Tibial artery (tissue), 4 donors: Measurements from ENCODE around the gene KDM2B.
"Not testable (repeated sequence)": the region's sequence is repeated elsewhere in the genome, so short reads cannot be mapped to it uniquely, and the experiment has no call there.

Experiments
- DNase-seq, 2 donors: peaks; one replicate each; pipeline ENCODE4 v3.0.0-alpha.2; 2019
- H3K27ac ChIP-seq, 2 donors: fragments of 200-600 bp; sonication (generic) in 1 of 2; 1 replicate in 1 of 2; 2 replicates in 1 of 2; pipeline ENCODE4 v1.5.1; 2018 to 2019; ENCODE audit warnings: mild to moderate bottlenecking in 1 of 2
- H3K27me3 ChIP-seq, 2 donors: fragments of 200-600 bp; sonication (generic) in 1 of 2; one replicate each; pipeline versions ENCODE4 v1.5.1 to v1.6.0; 2016 to 2019
- H3K36me3 ChIP-seq, 3 donors: fragments of 200-600 bp; sonication (generic) in 2 of 3; one replicate each; pipeline ENCODE4 v1.5.1; 2016 to 2019; ENCODE audit warnings: mild to moderate bottlenecking in 2 of 3
- H3K4me1 ChIP-seq, 4 donors: fragments of 200-600 bp; sonication (generic) in 2 of 4; 1 replicate in 3 of 4; 2 replicates in 1 of 4; pipeline ENCODE4 v1.5.1; 2016 to 2019
- H3K4me3 ChIP-seq, 2 donors: fragments of 200-600 bp; sonication (generic) in 1 of 2; 1 replicate in 1 of 2; 2 replicates in 1 of 2; pipeline ENCODE4 v1.5.1; 2018 to 2019; ENCODE audit warnings: mild to moderate bottlenecking in 2 of 2
- H3K9me3 ChIP-seq, 3 donors: fragments of 200-600 bp; sonication (generic) in 1 of 3; one replicate each; pipeline ENCODE4 v1.5.1; 2016 to 2019
- intact Hi-C: fragments of 100-400 bp; cut with DNase I; formaldehyde crosslinking; loops from one replicate; pipeline ENCODE4 v1.15.0; 2023; ENCODE audit warnings: low total_unique reads
- TF ChIP-seq, protein P1 (sequence below), 2 experiments: fragments of 200-600 bp in 1 of 2; fragments of 450-650 bp in 1 of 2; IDR thresholded peaks; one replicate each; pipeline ENCODE4 v1.5.1; 2017 to 2019; ENCODE audit warnings: antibody characterized with exemption in 2 of 2, mild to moderate bottlenecking in 1 of 2, moderate library complexity in 1 of 2

The KDM2B gene

GRCh38 chr12:121494093-121494787 is 86.6 kb downstream of the KDM2B start:
- no peak overlapping the region for H3K27ac ChIP-seq
- H3K36me3 ChIP-seq, result peaks cover 0 to 9% (median 0%) of the 10 kb centered on the region in 3 donors
- H3K4me1 ChIP-seq, result no peaks in the 10 kb centered on the region
- intact Hi-C loops, result no loop called here
- no peaks in the 10 kb centered on the region for H3K9me3 ChIP-seq
- H3K27me3 ChIP-seq, result no peaks in the 10 kb centered on the region
- no peak overlapping the region for H3K4me3 ChIP-seq
- no peak for DNase-seq
- TF ChIP-seq, protein P1, sequence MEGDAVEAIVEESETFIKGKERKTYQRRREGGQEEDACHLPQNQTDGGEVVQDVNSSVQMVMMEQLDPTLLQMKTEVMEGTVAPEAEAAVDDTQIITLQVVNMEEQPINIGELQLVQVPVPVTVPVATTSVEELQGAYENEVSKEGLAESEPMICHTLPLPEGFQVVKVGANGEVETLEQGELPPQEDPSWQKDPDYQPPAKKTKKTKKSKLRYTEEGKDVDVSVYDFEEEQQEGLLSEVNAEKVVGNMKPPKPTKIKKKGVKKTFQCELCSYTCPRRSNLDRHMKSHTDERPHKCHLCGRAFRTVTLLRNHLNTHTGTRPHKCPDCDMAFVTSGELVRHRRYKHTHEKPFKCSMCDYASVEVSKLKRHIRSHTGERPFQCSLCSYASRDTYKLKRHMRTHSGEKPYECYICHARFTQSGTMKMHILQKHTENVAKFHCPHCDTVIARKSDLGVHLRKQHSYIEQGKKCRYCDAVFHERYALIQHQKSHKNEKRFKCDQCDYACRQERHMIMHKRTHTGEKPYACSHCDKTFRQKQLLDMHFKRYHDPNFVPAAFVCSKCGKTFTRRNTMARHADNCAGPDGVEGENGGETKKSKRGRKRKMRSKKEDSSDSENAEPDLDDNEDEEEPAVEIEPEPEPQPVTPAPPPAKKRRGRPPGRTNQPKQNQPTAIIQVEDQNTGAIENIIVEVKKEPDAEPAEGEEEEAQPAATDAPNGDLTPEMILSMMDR (IDR thresholded peaks at IDR 0.05), result peak; percentile 61 to 67

GRCh38 chr12:121490401-121491281 is 90.2 kb downstream of the KDM2B start:
- H3K4me1 ChIP-seq, result no peaks in the 10 kb centered on the region
- H3K27ac ChIP-seq, result no peak overlapping the region
- no peaks in the 10 kb centered on the region for H3K9me3 ChIP-seq
- intact Hi-C loops, result no loop called here
- DNase-seq, result no peak
- no peaks in the 10 kb centered on the region for H3K27me3 ChIP-seq
- TF ChIP-seq, protein P1 (IDR thresholded peaks at IDR 0.05), result no peak
- no peak overlapping the region for H3K4me3 ChIP-seq
- H3K36me3 ChIP-seq, result peaks cover 0 to 9% (median 0%) of the 10 kb centered on the region in 3 donors

DNA sequence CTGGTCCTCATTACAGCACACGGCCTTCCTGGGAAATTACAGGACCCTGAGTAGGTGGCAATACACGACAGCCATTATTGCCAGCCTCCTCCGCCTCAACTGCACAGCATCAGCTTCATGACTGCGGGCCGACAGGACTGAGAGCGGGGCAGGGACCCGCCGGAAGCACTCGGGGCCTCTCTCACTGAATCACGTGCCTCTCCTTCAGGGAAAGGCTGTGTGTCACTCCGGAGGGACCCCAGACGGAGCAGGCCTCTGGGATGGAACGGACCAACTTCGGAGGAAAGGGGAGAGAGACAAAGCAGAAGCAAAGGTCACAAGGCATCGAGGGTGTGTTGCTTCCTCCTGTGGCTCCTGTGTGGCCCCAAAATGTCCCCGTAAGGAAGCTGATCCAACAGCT is 90.9 kb downstream of the KDM2B start:
- DNase-seq, result no peak
- Histone ChIP-seq H3K4me3 (no peak overlapping the region), H3K9me3 (no peaks in the 10 kb centered on the region), H3K27me3 (no peaks in the 10 kb centered on the region), H3K4me1 (no peaks in the 10 kb centered on the region), H3K27ac (no peak overlapping the region), H3K36me3 (peaks cover 0 to 9% (median 0%) of the 10 kb centered on the region in 3 donors)
- TF ChIP-seq, protein P1 (IDR thresholded peaks at IDR 0.05), result no peak
- intact Hi-C loops, result no loop called here

- no peak overlapping the region for H3K27ac ChIP-seq
- H3K4me1 ChIP-seq, result no peaks in the 10 kb centered on the region
- TF ChIP-seq, protein P1 (IDR thresholded peaks at IDR 0.05), result no peak
- DNase-seq, result no peak
- H3K9me3 ChIP-seq, result no peaks in the 10 kb centered on the region
- H3K4me3 ChIP-seq, result no peak overlapping the region
- peaks cover 0 to 11% (median 0%) of the 10 kb centered on the region in 3 donors for H3K36me3 ChIP-seq
- intact Hi-C loops, result no loop called here
- H3K27me3 ChIP-seq, result no peaks in the 10 kb centered on the region
Observed at GRCh38 chr12:121484967-121485366, 95.9 kb downstream of the KDM2B start.

- DNase-seq, H3K4me1 ChIP-seq, H3K27me3 ChIP-seq, H3K27ac ChIP-seq, H3K36me3 ChIP-seq, intact Hi-C loops, H3K4me3 ChIP-seq, H3K9me3 ChIP-seq: not testable (repeated sequence)
Observed at GRCh38 chr12:121484564-121484963, 96.3 kb downstream of the KDM2B start.

DNA sequence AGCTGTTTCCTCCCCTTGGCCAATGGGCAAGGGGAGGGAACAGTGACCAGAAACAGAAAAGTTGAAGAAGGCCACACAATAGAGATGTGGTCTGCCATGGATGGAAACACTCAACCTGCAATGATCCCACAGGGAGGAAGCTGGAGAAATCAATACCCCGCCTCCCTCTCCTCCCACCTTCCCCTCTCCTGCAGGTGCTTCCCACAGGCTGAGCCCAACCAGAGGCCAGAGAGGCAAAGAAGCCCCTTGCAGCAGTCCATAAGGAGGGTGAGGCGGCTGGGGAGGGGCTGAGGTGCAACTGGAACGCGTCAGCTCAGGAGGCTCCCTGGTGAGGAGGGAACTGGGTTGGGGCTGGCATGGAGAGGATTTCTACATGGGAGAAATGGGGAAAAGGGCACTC is 96.9 kb downstream of the KDM2B start:
- intact Hi-C loops, result no loop called here
- Histone ChIP-seq H3K36me3 (peaks cover 0 to 8% (median 0%) of the 10 kb centered on the region in 3 donors), H3K4me3 (no peak overlapping the region), H3K27ac (no peak overlapping the region), H3K9me3 (no peaks in the 10 kb centered on the region), H3K27me3 (no peaks in the 10 kb centered on the region), H3K4me1 (no peaks in the 10 kb centered on the region)
- DNase-seq, result no peak
- TF ChIP-seq, protein P1 (IDR thresholded peaks at IDR 0.05), result no peak
